HG03108 (cell line): ENCODE measurements around the gene NSD2.
"Not testable (repeated sequence)": the region's sequence is repeated elsewhere in the genome, so short reads cannot be mapped to it uniquely, and the experiment has no call there.

Experiments used
- ATAC-seq: cut with Tn5 transposase; IDR thresholded peaks from one replicate; pipeline ENCODE4 v1.9.1; 2021; ENCODE audit warnings: moderate library complexity; ENCODE audit not compliant: unreplicated experiment

Gene NSD2

GRCh38 chr4:1895971-1896657, 24.9 kb downstream of the NSD2 start:
- ATAC-seq, result no peak

DNA sequence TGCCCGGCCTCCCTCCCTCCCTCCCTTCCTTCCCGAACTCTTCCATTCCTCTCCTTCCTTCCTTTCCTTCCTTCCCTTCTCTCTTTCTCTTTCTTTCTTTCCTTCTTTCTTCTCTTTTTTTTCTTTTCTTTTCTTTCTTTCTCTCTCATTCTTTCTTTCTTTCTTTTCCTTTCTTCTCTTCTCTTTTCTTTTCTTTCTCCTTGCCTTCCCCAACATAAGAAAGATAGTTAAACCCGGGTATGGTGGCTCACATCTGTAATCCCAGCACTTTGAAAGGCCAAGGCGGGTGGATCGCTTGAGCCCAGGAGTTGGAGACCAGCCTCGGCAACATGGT, 25.4 kb downstream of the NSD2 start:
- no peak for ATAC-seq

GRCh38 chr4:1898007-1898406, 26.8 kb downstream of the NSD2 start:
- ATAC-seq, result no peak

- ATAC-seq, result peak; percentile 18
Observed at GRCh38 chr4:1898681-1899080, 27.5 kb downstream of the NSD2 start.

GRCh38 chr4:1899149-1900086, 28.2 kb downstream of the NSD2 start:
- ATAC-seq, result peak; percentile 64

DNA sequence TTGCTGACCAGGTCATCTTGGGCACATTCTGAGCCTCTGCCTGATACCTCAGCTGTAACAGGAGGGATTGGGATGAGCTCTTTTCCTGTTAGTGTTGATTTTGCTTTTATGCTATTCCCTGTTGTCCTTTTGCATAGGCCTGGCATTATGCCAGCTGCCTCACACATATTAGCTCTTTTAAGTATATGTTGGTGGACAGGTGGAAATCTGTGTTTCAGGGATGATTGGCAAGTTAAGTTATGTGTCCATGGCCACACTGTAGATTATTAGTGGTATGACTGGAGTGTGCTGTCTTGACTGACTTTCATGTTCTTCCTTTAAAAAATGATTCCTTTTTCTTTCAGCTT, 28.9 kb downstream of the NSD2 start:
- no peak for ATAC-seq

DNA sequence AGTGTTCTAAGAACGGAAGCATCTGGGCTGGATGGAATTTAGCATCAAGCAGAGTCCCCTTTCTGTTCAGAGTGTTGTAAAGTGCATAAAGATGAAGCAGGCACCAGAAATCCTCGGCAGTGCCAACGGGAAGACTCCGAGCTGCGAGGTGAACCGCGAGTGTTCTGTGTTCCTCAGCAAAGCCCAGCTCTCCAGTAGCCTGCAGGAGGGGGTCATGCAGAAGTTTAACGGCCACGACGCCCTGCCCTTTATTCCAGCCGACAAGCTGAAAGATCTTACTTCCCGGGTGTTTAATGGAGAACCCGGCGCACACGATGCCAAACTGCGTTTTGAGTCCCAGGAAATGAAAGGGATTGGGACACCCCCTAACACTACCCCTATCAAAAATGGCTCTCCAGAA, 29.4 kb downstream of the NSD2 start:
- no peak for ATAC-seq

DNA sequence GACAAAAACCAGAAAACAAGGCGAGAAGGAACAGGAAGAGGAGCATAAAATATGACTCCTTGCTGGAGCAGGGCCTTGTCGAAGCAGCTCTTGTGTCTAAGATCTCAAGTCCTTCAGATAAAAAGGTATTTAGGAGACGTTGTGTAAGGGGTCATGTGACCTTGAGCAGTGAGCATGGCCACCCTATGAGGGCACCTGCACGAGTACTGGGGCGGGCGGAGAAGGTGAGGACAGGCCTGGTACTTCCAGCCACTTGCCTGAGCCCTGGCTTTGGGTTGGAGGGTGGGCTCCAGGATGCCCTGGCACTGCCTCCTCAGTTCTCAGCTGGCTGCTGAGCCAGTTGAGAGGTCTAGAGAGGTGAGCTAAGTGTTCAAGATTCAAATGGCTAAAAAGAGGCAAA, 29.9 kb downstream of the NSD2 start:
- no peak for ATAC-seq

GRCh38 chr4:1902243-1902642, 31.1 kb downstream of the NSD2 start:
- no peak for ATAC-seq

GRCh38 chr4:1903035-1903434, 31.8 kb downstream of the NSD2 start:
- no peak for ATAC-seq

GRCh38 chr4:1904042-1904441, 32.8 kb downstream of the NSD2 start:
- ATAC-seq, result no peak

- no peak for ATAC-seq
Observed at GRCh38 chr4:1907848-1908525, 36.8 kb downstream of the NSD2 start.

DNA sequence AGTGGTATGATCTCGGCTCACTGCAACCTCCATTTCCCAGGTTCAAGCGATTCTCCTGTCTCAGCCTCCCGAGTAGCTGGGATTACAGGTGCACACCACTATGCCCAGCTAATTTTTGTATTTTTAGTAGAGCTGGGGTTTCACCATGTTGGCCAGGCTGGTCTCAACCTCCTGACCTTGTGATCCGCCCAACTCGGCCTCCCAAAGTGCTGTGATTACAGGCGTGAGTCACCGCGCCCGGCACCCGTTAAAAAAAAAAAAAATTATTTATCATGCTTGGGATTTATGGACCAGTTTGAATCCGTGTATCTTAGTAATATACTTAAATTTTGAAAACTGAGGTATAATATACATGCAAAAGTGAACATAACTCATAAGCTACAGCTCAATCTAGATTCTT, 38.5 kb downstream of the NSD2 start:
- ATAC-seq, result not testable (repeated sequence)

- ATAC-seq, result no peak
Observed at GRCh38 chr4:1910643-1911042, 39.5 kb downstream of the NSD2 start.

- not testable (repeated sequence) for ATAC-seq
Observed at GRCh38 chr4:1911316-1911715, 40.1 kb downstream of the NSD2 start.

DNA sequence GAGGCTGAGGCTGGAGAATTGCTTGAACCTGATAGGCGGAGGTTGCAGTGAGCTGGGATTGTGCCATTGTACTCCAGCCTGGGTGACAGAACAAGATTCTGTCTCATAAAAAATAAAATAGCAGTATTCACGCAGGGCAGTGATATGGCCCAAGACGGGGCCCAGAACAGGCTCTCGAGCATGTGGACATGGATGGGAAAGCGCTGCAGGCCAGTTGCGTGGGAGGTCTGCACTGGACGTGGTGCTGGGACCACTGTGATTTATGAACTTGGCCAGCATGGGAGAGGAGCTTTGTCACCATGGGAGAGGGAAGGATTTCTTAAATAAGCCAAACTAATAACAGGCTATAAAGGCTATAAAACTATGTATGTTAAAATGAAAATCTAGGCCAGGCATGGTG, 51.6 kb downstream of the NSD2 start:
- ATAC-seq, result no peak

- no peak for ATAC-seq
Observed at GRCh38 chr4:1927675-1928074, 56.5 kb downstream of the NSD2 start.

GRCh38 chr4:1928356-1929239, 57.4 kb downstream of the NSD2 start:
- no peak for ATAC-seq

GRCh38 chr4:1932736-1933135, 61.5 kb downstream of the NSD2 start:
- ATAC-seq, result no peak

GRCh38 chr4:1933700-1934099, 62.5 kb downstream of the NSD2 start:
- ATAC-seq, result no peak

DNA sequence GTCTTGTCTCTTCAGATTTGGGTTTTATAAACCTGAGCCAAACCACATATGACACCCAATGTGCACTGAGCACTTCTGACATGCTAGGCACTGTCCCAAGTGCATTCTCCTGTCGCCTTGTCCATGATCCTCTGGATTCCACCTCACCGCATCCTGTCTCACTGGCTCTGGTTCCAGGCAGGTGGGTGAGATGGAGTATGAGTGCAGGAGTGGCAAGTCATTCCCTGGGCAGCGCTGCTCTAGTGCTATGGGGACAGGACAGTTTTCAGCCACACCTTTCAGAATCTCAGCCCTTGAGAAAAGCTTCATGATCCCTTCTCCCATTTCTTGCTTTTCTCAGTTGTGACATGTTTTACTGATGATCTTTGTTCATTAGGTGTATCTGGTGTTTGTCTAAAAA, 66.4 kb downstream of the NSD2 start:
- no peak for ATAC-seq
